HEK293T (cell line): ENCODE data around the gene CERS3.

ENCODE experiments used
- CTCF ChIA-PET: fragments of 350-600 bp; formaldehyde crosslinking; extraction: SDS; loops from one replicate; lab custom pipeline; 2021; ENCODE audit warnings: antibody characterized with exemption, inconsistent platforms; lab: Yijun Ruan, JAX
- POLR2A ChIA-PET: fragments of 350-600 bp; formaldehyde crosslinking; extraction: SDS; loops from one replicate; lab custom pipeline; 2020; ENCODE audit warnings: antibody characterized with exemption, inconsistent platforms; lab: Yijun Ruan, JAX
- DNase-seq: peaks from one replicate; pipeline ENCODE4 v3.0.0; 2012; ENCODE audit warnings: mixed read lengths; ENCODE audit errors: extremely low spot score
- ARNT ChIP-seq: fragments of 450-650 bp; IDR thresholded peaks from 2 replicates; pipeline ENCODE4 v1.6.1; 2017; ENCODE audit warnings: mild to moderate bottlenecking
- BHLHE40 ChIP-seq: fragments of 450-650 bp; IDR thresholded peaks from 2 replicates; pipeline ENCODE4 v1.6.1; 2016; ENCODE audit warnings: mild to moderate bottlenecking, moderate library complexity, borderline replicate concordance
- CTBP1 ChIP-seq: fragments of 450-650 bp; IDR thresholded peaks from 2 replicates; pipeline ENCODE4 v1.6.1; 2016; ENCODE audit warnings: borderline replicate concordance
- ELF4 ChIP-seq: fragments of 450-650 bp; IDR thresholded peaks from 2 replicates; pipeline ENCODE4 v1.6.1; 2017; ENCODE audit warnings: antibody characterized with exemption
- FOXA1 ChIP-seq: fragments of 450-650 bp; IDR thresholded peaks from 2 replicates; pipeline ENCODE4 v1.6.1; 2016; ENCODE audit warnings: mild to moderate bottlenecking
- FOXK2 ChIP-seq: fragments of 450-650 bp; IDR thresholded peaks from 2 replicates; pipeline ENCODE4 v1.6.1; 2016; ENCODE audit warnings: mild to moderate bottlenecking
- FOXM1 ChIP-seq: fragments of 450-650 bp; IDR thresholded peaks from 2 replicates; pipeline ENCODE4 v1.6.1; 2017; ENCODE audit warnings: mild to moderate bottlenecking, borderline replicate concordance
- HDGF ChIP-seq: fragments of 450-650 bp; IDR thresholded peaks from 2 replicates; pipeline ENCODE4 v1.6.1; 2017; ENCODE audit warnings: antibody characterized with exemption, borderline replicate concordance
- L3MBTL2 ChIP-seq: fragments of 450-650 bp; conservative IDR thresholded peaks from 2 replicates; pipeline ENCODE4 v1.6.1; 2016; ENCODE audit warnings: mild to moderate bottlenecking
- LEF1 ChIP-seq: fragments of 450-650 bp; IDR thresholded peaks from 2 replicates; pipeline ENCODE4 v1.6.1; 2017; ENCODE audit warnings: mild to moderate bottlenecking, borderline replicate concordance
- NFRKB ChIP-seq: fragments of 450-650 bp; IDR thresholded peaks from 2 replicates; pipeline ENCODE4 v1.6.1; 2016; ENCODE audit warnings: mild to moderate bottlenecking, moderate library complexity
- SP1 ChIP-seq: fragments of 450-650 bp; IDR thresholded peaks from 2 replicates; pipeline ENCODE4 v1.6.1; 2017
- SUZ12 ChIP-seq: fragments of 450-650 bp; IDR thresholded peaks from 2 replicates; pipeline ENCODE4 v1.6.1; 2016; ENCODE audit warnings: mild to moderate bottlenecking
- TARDBP ChIP-seq: fragments of 450-650 bp; IDR thresholded peaks from 2 replicates; pipeline ENCODE4 v1.6.1; 2016
- ZNF384 ChIP-seq: fragments of 450-650 bp; IDR thresholded peaks from 2 replicates; pipeline ENCODE4 v1.6.1; 2016
- TF ChIP-seq, protein P1 (sequence below): fragments of 450-650 bp; IDR thresholded peaks from 2 replicates; pipeline ENCODE4 v1.6.1; 2016

Gene CERS3

DNA sequence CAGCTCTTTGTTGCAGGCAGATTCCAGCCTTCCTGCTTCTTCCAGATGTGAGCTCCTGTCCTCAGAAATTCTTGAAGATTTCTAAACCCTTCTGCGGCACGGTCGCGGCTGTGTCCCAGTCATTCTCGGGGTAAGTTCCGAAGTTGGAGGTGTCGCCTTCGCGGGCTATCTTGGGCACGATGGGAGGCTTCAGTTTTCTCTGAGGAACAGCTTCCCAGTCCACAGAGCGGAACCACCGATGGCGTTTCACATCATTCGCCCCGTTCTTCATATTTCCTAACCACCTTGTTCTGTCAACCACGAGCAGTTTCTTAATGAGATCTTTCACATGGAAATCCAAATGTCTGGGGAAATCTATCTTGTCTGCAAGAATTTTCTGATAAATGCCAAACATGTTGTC, 24.7 kb upstream of the CERS3 start:
- no peak for DNase-seq
- POLR2A ChIA-PET = no interaction called here
- TF ChIP-seq ZNF384 = no peak
- no peak for TF ChIP-seq ELF4
- no peak for TF ChIP-seq ARNT
- no peak for TF ChIP-seq LEF1
- no peak for TF ChIP-seq HDGF
- no peak for TF ChIP-seq FOXA1
- TF ChIP-seq, protein P1, sequence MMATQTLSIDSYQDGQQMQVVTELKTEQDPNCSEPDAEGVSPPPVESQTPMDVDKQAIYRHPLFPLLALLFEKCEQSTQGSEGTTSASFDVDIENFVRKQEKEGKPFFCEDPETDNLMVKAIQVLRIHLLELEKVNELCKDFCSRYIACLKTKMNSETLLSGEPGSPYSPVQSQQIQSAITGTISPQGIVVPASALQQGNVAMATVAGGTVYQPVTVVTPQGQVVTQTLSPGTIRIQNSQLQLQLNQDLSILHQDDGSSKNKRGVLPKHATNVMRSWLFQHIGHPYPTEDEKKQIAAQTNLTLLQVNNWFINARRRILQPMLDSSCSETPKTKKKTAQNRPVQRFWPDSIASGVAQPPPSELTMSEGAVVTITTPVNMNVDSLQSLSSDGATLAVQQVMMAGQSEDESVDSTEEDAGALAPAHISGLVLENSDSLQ = no peak
- TF ChIP-seq SP1 = no peak
- TF ChIP-seq FOXK2 = no peak
- TF ChIP-seq SUZ12 = no peak
- no peak for TF ChIP-seq NFRKB
- no peak for TF ChIP-seq L3MBTL2
- TF ChIP-seq TARDBP = no peak
- no peak for TF ChIP-seq BHLHE40
- TF ChIP-seq CTBP1 = no peak
- no peak for TF ChIP-seq FOXM1
- CTCF ChIA-PET = no interaction called here

DNA sequence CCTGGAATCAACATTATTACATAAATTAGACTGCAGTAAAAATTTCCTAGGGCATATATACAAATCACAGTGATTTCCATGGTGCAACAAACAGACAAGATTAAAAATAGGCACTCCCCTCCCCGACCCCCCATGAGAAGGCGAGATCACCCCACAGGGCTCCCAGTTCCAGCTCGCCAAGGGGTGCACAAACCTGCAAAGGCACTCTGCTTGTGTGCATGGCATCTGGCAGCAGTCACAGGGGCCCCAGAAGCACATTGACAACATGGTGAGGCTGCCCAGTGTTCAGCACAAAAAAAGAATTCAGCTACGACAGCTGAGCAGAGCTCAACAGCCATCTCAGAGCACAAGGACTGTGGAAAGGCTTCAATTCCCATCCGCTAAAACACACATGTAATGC, 19.2 kb upstream of the CERS3 start:
- TF ChIP-seq FOXK2 = no peak
- no peak for TF ChIP-seq SP1
- no peak for TF ChIP-seq FOXA1
- TF ChIP-seq FOXM1 = no peak
- DNase-seq = no peak
- POLR2A ChIA-PET = no interaction called here
- CTCF ChIA-PET = no interaction called here

DNA sequence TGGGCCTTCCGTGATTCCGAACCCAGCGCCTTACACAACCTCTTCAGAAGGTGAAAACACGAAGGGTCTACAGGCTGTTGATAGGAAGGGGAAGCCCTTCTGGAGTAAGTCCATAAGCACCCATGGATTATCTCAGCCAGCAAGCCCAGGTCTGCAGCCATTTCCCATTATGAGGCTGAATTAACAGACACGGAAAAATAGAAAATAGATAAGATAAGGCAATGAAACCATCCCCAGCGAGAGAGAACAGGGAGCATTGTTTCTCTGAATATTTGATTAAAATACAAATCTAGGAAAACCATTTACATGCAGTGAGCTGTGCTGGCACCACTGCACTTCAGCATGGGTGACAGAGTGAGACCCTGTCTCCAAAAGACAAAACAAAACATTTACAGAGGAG, 16.2 kb upstream of the CERS3 start:
- CTCF ChIA-PET = no interaction called here
- TF ChIP-seq NFRKB = no peak
- no peak for TF ChIP-seq BHLHE40
- TF ChIP-seq FOXK2 = no peak
- no peak for TF ChIP-seq L3MBTL2
- TF ChIP-seq, protein P1 = no peak
- TF ChIP-seq CTBP1 = no peak
- TF ChIP-seq ELF4 = no peak
- TF ChIP-seq ZNF384 = no peak
- no peak for TF ChIP-seq FOXA1
- no peak for TF ChIP-seq TARDBP
- no peak for TF ChIP-seq FOXM1
- TF ChIP-seq HDGF = no peak
- no peak for TF ChIP-seq LEF1
- no peak for TF ChIP-seq ARNT
- no peak for TF ChIP-seq SP1
- no peak for TF ChIP-seq SUZ12
- DNase-seq = no peak
- POLR2A ChIA-PET = no interaction called here

DNA sequence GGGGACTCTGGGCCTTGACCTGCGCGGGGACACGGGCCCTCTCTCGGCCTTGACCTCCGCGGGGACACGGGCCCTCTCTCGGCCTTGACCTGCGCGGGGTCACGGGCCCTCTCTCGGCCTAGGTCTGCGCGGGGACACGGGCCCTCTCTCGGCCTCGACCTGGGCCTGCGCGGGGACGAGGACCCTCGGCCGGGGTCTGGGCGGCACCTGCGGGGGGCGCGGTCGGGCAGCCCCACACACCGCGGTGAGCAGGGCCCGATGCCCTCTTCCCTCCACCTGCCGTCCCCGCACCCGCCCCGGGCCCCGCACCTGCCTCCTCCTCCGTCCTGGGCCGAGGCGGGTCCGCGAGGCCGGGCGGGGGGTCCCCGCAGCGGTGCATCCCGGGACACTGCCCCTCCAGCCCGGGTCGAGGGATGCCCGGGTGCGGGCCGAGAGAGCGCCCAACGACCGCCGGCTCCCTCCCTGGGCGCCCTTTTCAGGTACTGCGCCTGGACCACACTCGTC, 15.6 kb upstream of the CERS3 start:
- ChIA-PET POLR2A (no interaction called here), CTCF (no interaction called here)
- TF ChIP-seq BHLHE40 = no peak
- TF ChIP-seq, protein P1 = no peak
- TF ChIP-seq LEF1 = no peak
- no peak for TF ChIP-seq NFRKB
- no peak for TF ChIP-seq CTBP1
- TF ChIP-seq SP1 = no peak
- TF ChIP-seq SUZ12 = no peak
- TF ChIP-seq ELF4 = no peak
- TF ChIP-seq FOXM1 = no peak
- no peak for TF ChIP-seq ZNF384
- TF ChIP-seq ARNT = no peak
- TF ChIP-seq TARDBP = no peak
- no peak for TF ChIP-seq HDGF
- TF ChIP-seq FOXK2 = no peak
- no peak for TF ChIP-seq L3MBTL2
- no peak for TF ChIP-seq FOXA1
- DNase-seq = no peak

DNA sequence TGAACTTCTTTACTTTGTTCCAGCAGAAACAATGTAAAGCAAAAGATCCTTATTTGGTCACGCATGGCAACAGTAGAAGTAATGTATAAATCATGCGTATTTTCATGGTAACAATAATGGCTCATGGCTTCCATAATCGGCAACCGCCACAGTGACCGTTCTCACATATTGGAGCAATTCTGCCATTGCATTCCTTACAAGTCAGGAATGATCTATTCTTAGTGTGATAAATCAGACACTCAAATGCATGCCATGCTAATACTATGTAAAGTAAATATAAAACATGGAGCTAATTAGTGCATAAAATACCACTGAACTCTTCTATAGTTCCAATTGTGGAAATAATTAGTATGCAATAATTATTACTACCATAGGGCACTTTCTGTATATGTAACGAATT, 13.5 kb upstream of the CERS3 start:
- POLR2A ChIA-PET = no interaction called here
- no peak for TF ChIP-seq FOXK2
- TF ChIP-seq SUZ12 = no peak
- TF ChIP-seq ZNF384 = no peak
- no peak for TF ChIP-seq CTBP1
- TF ChIP-seq NFRKB = no peak
- TF ChIP-seq HDGF = no peak
- TF ChIP-seq FOXA1 = no peak
- no peak for TF ChIP-seq ARNT
- no peak for TF ChIP-seq FOXM1
- no peak for TF ChIP-seq ELF4
- TF ChIP-seq, protein P1 = no peak
- no peak for TF ChIP-seq SP1
- no peak for TF ChIP-seq BHLHE40
- CTCF ChIA-PET = no interaction called here
- DNase-seq = no peak
